Nephron progenitor cell (in vitro differentiated cells): ENCODE measurements around the gene MAP2K6.

Experiments used
- DNase-seq: peaks from one replicate; pipeline ENCODE4 v3.0.0; 2021
- H3K27ac Mint-ChIP-seq: 2 replicates; pipeline ENCODE4 v1.8.0; 2021; ENCODE audit warnings: mild to moderate bottlenecking, moderate library complexity, mixed read lengths
- H3K27me3 Mint-ChIP-seq: 2 replicates; pipeline ENCODE4 v1.8.0; 2021; ENCODE audit warnings: mild to moderate bottlenecking, low read depth, mixed read lengths; ENCODE audit not compliant: poor library complexity
- H3K36me3 Mint-ChIP-seq: 2 replicates; pipeline ENCODE4 v1.8.0; 2021; ENCODE audit warnings: low read depth, mixed read lengths
- H3K4me1 Mint-ChIP-seq: 2 replicates; pipeline ENCODE4 v1.8.0; 2021; ENCODE audit warnings: mixed read lengths
- H3K4me3 Mint-ChIP-seq: 2 replicates; pipeline ENCODE4 v1.8.0; 2021; ENCODE audit warnings: mild to moderate bottlenecking, moderate library complexity, mixed read lengths
- H3K9me3 Mint-ChIP-seq: 2 replicates; pipeline ENCODE4 v1.8.0; 2021; ENCODE audit warnings: mild to moderate bottlenecking, moderate library complexity, mixed read lengths
- CTCF ChIP-seq: fragments of 200-600 bp; sonication (generic); IDR thresholded peaks from 2 replicates; pipeline ENCODE4 v1.5.0; 2021; ENCODE audit warnings: antibody characterized with exemption

Gene MAP2K6

GRCh38 chr17:69499318-69499717 lies 84.8 kb downstream of the MAP2K6 start:
- no peak overlapping the region for H3K4me3 Mint-ChIP-seq
- no peak for TF ChIP-seq CTCF
- no peak for DNase-seq
- no peaks in the 10 kb centered on the region for H3K9me3 Mint-ChIP-seq
- H3K27ac Mint-ChIP-seq: no peak overlapping the region
- peaks cover 84% of the 10 kb centered on the region for H3K4me1 Mint-ChIP-seq
- H3K27me3 Mint-ChIP-seq: peaks cover 2% of the 10 kb centered on the region
- H3K36me3 Mint-ChIP-seq: peaks cover 6% of the 10 kb centered on the region

GRCh38 chr17:69500911-69501429 lies 86.5 kb downstream of the MAP2K6 start:
- H3K27me3 Mint-ChIP-seq: peaks cover 2% of the 10 kb centered on the region

GRCh38 chr17:69501591-69502468 lies 87.3 kb downstream of the MAP2K6 start:
- peak overlapping the region; percentile 79 for H3K4me3 Mint-ChIP-seq
- peaks cover 2% of the 10 kb centered on the region for H3K27me3 Mint-ChIP-seq
- H3K36me3 Mint-ChIP-seq: peaks cover 17% of the 10 kb centered on the region
- peak overlapping the region; percentile 91 for H3K27ac Mint-ChIP-seq
- peaks cover 90% of the 10 kb centered on the region for H3K4me1 Mint-ChIP-seq
- TF ChIP-seq CTCF: no peak
- no peaks in the 10 kb centered on the region for H3K9me3 Mint-ChIP-seq
- DNase-seq: peak; percentile 37

More at GRCh38 chr17:69500911-69501429, 86.5 kb downstream of the MAP2K6 start:
- no peak overlapping the region for H3K4me3 Mint-ChIP-seq
- DNase-seq: no peak
- TF ChIP-seq CTCF: no peak
- H3K4me1 Mint-ChIP-seq: peaks cover 89% of the 10 kb centered on the region
- no peaks in the 10 kb centered on the region for H3K9me3 Mint-ChIP-seq
- no peak overlapping the region for H3K27ac Mint-ChIP-seq
- H3K36me3 Mint-ChIP-seq: peaks cover 12% of the 10 kb centered on the region

- Mint-ChIP-seq H3K36me3 (peaks cover 30% of the 10 kb centered on the region), H3K27me3 (no peaks in the 10 kb centered on the region), H3K4me3 (no peak overlapping the region), H3K4me1 (peaks cover 78% of the 10 kb centered on the region), H3K27ac (no peak overlapping the region), H3K9me3 (peaks cover 2% of the 10 kb centered on the region)
- DNase-seq: no peak
- no peak for TF ChIP-seq CTCF
Observed at GRCh38 chr17:69503711-69504110, 89.2 kb downstream of the MAP2K6 start.

- no peak for DNase-seq
- no peak for TF ChIP-seq CTCF
- peaks cover 51% of the 10 kb centered on the region for H3K36me3 Mint-ChIP-seq
- peaks cover 4% of the 10 kb centered on the region for H3K9me3 Mint-ChIP-seq
- peak overlapping the region; percentile 96 for H3K27ac Mint-ChIP-seq
- no peak overlapping the region for H3K4me3 Mint-ChIP-seq
- H3K4me1 Mint-ChIP-seq: peaks cover 66% of the 10 kb centered on the region
- no peaks in the 10 kb centered on the region for H3K27me3 Mint-ChIP-seq
Observed at GRCh38 chr17:69505740-69506139, 91.2 kb downstream of the MAP2K6 start.
